Kidney tubule cell (primary cell): ENCODE measurements around the gene AHDC1.
"Not testable (repeated sequence)": the region's sequence is repeated elsewhere in the genome, so short reads cannot be mapped to it uniquely, and the experiment has no call there.

ENCODE experiments used
- DNase-seq: peaks from one replicate; pipeline ENCODE4 v3.0.0-alpha.2; 2018; ENCODE audit warnings: low spot score

The AHDC1 gene

GRCh38 chr1:27517301-27517700 is 86.6 kb downstream of the AHDC1 start:
- DNase-seq: no peak

- DNase-seq: no peak
These were observed 88.3 kb downstream of the AHDC1 start for GRCh38 chr1:27515626-27516025.

DNA sequence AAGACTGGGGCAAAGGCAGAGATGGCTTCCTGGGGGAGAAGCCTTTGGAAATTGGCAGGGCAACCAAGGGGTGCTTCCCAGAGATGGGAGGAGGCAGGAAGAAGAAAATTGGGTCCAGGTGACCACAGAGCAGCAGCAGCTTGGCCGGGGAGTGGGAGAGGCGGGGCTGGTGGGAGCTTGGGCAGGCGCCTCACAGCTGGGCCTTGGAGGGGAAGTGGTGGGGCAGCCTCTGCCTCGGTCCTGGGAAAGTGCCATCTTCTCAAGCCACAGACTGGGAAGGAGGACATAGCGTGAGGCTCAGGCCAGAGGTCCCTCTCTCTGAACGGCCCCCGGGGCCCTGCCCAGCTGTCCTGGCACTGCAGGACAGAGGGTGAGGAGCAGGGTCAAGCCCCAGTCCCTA is 90.0 kb downstream of the AHDC1 start:
- no peak for DNase-seq

- DNase-seq: no peak
These were observed 90.4 kb downstream of the AHDC1 start for GRCh38 chr1:27513528-27513927.

DNA sequence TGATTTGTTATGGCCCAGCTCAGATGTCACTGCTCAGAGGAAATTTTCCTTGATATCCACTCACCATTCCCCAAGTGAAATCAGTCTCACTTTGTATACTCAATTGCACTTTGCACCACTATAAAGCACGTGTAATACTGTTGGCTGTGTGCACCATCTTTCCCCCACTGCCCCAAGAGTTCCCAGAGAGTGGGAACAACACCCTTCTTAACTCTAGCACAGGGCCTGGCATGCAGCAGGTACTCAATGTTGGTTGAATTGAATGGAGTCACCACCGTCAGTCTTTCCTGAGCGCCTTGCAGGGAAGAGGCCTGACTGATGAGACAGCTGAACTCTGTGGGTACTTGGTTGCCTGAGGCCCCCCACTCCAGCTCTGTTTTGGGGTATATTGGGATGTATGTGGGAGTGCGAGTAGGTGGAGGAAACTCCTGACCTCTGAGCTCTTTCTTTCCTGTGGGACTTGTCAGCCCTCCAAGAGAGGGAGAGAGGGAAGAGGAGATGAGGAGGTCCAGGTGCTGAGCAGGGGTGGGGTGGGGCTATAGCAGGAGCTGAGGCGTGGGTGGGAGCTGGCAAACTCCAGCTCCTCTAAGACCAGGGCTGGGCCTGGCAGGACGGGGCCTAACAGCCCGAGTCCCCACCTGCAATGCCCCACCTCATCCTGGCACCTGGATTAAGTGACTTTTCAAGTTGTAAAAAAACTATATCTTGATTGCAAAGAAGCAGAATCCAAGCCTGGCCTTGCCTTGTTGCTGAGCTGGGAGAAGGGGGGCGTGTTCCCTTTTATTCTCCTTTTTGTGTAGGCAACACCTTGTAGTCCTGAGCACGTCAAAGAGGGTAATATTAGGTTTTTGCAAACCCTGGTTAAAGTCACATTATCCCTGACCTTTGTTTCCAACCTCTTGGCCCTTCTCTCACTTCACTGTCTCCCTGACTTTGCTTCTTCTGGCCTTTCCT is 94.5 kb downstream of the AHDC1 start:
- no peak for DNase-seq

GRCh38 chr1:27507960-27508665 is 95.8 kb downstream of the AHDC1 start:
- DNase-seq: no peak

DNA sequence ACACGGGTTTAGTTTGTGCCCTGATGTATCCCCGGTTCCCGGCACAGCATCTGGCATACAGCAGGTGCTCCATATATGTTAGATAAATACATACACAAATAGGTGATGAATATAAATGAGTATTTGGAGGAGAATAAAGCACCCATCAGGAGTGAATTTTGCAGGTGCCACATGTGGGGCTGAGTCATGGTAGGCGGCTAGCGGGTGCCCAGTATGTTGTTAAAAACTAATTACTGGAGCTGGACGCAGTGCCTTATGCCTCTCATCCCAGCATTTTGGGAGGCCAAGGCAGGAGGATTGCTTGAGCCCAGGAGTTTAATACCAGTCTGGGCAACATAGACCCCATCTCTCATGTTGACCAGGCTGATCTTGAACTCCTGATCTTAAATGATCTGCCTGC is 97.2 kb downstream of the AHDC1 start:
- no peak for DNase-seq

- no peak for DNase-seq
These were observed 98.6 kb downstream of the AHDC1 start for GRCh38 chr1:27505420-27505680.

- DNase-seq: peak; percentile 3
These were observed 99.1 kb downstream of the AHDC1 start for GRCh38 chr1:27504588-27505419.

DNA sequence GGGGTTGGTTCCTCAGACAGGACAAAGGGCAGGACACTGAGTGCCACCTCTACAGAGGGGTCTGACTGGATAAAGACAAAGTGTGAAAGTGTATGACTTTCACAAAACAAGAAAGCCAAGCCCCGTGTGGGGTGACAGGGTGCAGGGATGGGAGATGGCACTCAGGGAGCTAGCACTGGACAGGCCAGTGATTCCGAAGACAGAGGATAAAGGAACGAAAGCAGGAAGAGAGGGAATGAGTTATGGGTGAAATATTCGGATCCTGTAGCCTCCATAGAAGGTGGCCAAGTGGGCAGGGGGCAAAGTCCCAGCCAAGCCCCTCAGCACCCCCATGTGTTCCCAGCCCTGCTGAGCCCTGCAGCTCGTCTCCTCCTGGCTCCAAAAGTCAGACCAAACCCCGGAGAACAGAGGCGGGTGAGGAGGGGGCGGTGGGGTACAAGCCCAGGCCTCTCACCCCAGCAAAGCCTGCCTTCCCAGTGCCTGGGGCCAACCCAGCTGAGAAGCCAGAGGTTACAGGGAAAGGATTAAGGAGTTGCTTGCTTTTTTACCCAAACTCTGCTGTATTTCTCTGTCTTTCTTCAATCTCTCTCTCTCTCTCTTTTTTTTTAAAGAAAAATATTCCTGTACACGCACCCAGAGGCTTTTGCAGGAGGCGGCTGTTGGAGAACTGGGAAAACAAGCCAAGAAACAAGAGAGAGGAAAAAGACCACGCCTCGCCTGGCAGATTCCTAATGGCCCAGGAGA is 99.9 kb downstream of the AHDC1 start:
- DNase-seq: no peak

DNA sequence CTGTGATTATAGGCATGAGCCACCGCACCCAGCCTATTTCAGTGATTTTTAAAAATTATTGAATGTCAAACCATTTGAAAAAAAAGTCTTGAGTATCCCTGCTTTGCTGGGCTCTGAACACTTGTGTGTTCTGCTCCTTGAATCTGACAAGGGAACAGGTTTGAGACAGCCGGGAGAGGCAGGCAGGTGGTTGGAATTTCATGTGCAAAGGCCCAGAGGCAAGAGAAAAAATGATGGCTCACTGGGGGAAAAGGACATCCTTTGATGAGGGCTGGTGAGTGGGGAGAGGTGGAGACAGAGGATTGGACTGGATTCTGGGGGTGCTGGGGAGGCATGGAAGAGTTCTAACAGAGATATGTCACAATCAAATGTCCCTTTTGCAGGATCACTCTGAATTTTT is 100.9 kb downstream of the AHDC1 start:
- DNase-seq: no peak

- DNase-seq: not testable (repeated sequence)
These were observed 102.8 kb downstream of the AHDC1 start for GRCh38 chr1:27501159-27501558.

- DNase-seq: no peak
These were observed 104.8 kb downstream of the AHDC1 start for GRCh38 chr1:27499142-27499541.

- DNase-seq: peak; percentile 23
These were observed 107.3 kb downstream of the AHDC1 start for GRCh38 chr1:27496604-27497155.

- no peak for DNase-seq
These were observed 111.1 kb downstream of the AHDC1 start for GRCh38 chr1:27492796-27493195.

GRCh38 chr1:27491748-27492700 is 111.9 kb downstream of the AHDC1 start:
- DNase-seq: no peak

GRCh38 chr1:27489973-27490741 is 113.8 kb downstream of the AHDC1 start, which contains the start of gene WASF2:
Gene WASF2 (minus strand): TSS chr1:27490167. CDS start chr1:27428890, 61,277 bp downstream.
- peak; percentile 98 for DNase-seq

- DNase-seq: peak; percentile 39
These were observed 114.4 kb downstream of the AHDC1 start for GRCh38 chr1:27489501-27489972.
